SK-MEL-5 (cell line): ENCODE measurements around the gene OSBPL6. TPM values are rescaled to one million over a fixed set of nuclear protein-coding genes. Genes with fewer than 3 reads are reported as not detected.
A peak's percentile ranks its signal among the peaks of the same experiment; 100 is the strongest.
"Not testable (repeated sequence)": the region's sequence is repeated elsewhere in the genome, so short reads cannot be mapped to it uniquely, and the experiment has no call there.

Experiments
- DNase-seq: peaks from one replicate; pipeline ENCODE4 v3.0.0-alpha.2; 2016; ENCODE audit warnings: low read depth, low spot score
- in situ Hi-C: cut with HindIII; loops from 2 replicates; pipeline ENCODE4 v1.10.0; 2016; ENCODE audit warnings: low sequenced_read_pairs, high pct_unique_total_duplicates, low pct_unique_long_range_greater_than_20kb
- total RNA-seq: library from RNA; depleted of rRNA; stranded (reverse); fragments of >200 nt; shearing (Covaris generic); gene quantifications from 2 replicates; pipeline ENCODE4 v1.2.3, GENCODE V29; 2014

The OSBPL6 gene
- total RNA-seq, 1 experiment from 2014 or later: 5.1 TPM

DNA sequence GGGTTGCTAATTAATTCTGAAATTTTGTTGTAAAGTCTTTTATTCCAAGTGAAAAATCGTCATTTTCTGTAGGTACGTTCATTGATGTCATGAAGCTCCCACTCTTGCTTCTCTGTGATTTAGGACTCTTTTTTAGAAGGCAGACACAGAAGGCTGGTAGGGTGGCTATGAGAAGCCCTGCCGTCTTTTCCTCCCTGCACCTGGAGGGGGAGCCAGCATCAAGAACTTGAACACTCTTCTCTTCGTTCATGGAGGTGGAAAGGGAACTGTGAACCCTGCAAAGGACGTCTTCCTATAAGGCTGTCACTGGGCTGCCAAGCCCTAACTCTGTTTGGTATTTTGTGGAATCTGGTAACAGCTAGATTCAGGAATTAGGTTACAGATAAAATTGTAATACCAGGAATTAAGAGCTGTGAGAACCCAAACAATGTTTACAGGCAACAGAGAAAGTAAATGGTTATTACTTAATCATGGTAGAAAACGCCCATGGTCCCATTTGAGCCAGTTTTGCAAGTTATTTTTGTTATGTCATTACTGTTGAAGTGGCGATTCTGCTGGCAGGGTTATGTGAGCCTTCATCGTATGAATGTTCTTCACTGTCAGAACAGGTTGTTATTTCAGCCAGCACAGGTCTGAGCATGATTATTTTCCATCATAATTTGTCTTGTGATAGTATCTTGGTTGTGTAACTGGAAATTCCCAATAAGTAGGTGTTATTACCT, 112.2 kb downstream of the OSBPL6 start:
- in situ Hi-C loops: no loop called here
- DNase-seq: peak; percentile 76

DNA sequence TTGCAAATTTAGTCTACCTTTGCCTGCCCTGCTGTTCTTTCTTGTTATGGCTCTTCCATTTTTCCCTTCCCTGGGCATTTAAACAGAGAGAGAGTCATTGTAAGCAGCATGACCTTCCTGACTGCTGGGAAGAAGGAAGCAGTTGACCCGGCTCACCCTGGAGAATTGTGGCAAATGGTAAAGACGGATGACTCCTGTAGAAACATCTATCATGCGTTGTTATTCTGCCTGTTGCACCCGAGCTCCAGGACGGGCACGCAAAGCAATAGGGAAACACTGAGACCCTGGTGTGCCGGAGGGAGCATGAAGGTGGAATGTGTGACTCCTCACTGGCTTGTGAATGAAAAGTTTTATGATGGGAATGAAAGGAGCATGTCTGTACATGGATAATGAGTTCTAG, 113.3 kb downstream of the OSBPL6 start:
- DNase-seq: no peak
- in situ Hi-C loops: no loop called here

DNA sequence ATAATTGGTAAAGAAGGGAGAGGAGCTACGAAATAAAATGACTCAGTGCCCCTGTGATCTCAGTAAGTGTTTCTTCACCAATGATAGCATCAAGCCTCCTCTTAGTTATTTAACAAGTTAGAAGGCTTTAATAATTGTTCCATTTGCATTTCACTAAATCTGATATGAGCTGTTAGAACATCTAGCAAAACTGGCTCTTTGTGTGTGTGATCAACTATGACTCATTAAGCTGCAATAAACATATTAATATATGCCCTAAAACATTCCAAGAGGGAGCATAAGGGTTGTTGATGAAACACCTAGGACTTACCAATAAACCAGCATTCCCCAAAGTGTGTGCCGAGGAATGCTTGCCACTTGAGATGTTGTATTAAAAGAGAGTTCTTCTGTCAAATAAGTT, 115.2 kb downstream of the OSBPL6 start:
- DNase-seq: no peak
- in situ Hi-C loops: no loop called here

DNA sequence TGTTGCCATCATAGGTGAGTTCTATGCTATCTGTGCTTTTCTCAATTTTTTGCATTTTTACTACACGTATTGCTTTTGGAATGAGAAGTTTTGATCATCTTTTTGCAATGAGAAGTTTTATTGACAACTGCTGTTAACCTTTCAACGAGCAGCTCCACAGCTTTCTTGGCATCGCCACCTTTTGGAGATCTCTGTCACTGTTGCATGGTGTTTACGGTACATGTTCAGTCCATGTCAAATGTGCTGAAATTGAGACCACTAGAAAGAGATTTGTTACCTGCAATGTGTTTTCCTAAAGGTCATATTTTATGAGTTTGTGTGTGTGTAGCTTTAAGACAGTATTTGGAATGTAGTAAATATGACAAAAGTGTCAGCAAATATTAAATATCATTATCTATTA, 120.8 kb downstream of the OSBPL6 start:
- in situ Hi-C loops: no loop called here
- DNase-seq: no peak

DNA sequence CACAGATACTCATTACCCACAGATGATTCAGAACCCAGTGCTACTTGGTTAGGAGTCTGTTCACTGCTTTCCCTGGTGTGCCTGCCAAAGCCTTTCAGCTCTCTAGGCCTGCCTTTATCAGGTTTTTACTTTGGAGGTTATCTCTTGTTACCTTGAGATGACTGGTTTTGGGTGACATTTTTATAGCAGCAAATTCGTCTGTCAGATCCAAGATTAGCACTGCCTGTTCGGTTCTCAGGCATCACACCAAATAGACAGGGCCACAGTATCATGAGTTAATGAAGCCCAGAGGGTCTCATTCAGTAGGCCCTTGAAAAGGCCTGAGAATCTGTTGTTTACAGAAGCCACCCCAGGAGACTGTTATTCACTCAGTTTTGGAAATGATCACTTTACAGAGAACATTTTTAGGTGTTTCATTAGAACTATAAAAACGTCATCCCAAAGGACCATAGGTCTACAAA, 121.2 kb downstream of the OSBPL6 start:
- no peak for DNase-seq
- in situ Hi-C loops: no loop called here

DNA sequence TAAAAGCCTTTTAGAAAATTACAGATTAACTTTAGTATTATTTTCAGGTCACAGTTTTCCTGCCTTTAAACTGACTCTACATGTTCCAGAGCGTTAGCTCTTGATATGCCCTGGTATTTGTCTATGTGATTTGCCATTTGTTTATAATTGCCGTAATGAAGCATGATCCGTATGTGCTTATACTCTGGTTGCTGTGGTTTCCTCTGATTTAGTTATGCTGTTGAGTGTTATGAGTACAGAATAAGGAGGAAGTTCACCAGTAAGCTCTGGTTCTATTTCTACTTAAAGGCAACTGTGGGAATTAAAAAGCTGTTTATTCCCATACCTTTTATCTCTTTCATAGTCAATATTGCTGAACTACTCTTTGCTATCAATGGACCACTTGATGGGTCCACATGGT, 123.5 kb downstream of the OSBPL6 start:
- in situ Hi-C loops: no loop called here
- DNase-seq: no peak

DNA sequence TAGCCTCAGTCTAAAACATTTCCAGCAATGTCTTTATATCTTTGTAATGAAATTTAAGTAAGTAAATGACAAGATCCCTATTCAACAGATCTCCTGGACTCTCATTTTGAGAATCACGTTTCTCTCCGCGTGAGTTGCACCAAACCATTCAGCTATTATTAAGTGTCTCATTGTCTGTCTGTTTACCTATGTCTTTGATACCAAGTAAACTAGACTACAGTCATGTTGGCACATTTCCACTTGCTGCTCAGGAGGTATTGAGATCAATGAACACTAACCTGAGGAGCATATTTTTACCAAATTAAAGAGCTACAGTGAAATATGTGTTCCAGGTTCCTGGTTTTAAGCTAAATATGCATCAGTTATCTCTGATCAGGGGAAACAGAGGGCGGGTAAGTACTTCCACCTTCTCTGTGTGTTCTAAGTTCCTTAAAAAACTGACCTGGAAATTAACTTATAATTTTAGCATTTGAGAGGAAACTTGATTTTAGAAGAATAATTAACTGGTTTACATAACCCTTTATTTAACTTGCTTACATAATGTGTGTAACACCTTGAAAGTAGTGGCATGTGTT, 125.8 kb downstream of the OSBPL6 start:
- in situ Hi-C loops: no loop called here
- no peak for DNase-seq

DNA sequence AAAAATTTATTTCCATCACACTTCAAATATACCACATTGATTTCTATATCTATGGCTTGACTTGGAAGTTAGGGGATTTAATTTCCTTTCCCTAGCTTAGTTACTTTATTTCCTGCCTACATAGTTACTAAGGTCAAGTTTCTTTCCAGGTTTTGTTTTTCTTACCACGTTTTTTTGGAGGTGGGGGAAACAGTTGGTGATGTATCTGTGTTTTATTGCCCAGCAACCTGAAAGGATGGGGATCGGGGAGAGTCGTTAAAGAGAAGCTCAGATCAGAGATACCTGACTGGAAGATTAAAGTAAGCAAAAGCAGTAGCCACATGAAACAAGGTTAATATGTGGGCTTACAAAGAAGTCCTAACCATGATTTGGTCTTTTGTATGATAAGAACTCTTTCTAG, 127.8 kb downstream of the OSBPL6 start:
- no peak for DNase-seq
- in situ Hi-C loops: no loop called here

DNA sequence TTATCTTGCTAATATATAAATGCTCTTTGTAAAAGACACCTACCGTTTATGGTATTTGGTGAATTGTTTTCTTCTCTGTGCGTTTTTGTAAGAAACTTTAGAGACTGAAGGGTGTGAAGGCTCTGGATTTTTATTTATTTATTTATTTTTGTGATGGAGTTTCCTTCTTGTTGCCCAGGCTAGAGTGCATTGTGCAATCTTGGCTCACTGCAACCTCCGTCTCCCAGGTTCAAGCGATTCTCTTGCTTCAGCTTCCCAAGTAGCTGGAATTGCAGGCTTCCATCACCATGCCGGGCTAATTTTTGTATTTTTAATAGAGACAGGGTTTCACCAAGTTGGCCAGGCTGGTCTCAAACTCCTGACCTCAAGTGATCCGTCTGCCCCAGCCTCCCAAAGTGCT, 129.0 kb downstream of the OSBPL6 start:
- DNase-seq, in situ Hi-C loops: not testable (repeated sequence)

DNA sequence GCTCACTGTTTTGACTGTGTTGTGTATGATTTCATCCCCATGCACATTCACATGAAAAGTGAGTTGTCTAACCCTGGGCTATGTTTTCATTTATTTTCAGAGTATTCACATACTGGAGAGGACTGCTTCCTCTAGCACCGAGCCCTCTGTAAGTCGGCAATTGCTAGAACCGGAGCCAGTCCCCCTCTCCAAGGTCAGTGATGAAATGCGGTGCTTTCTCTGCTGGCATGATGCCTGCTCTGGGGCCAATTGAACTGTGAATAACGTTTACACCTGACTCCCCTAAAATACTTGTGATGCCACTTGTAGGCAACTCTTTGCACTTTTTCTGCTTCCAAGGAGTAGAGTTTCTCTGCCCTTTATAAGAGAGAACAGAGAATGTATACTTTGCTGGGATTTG, 129.8 kb downstream of the OSBPL6 start:
- DNase-seq: no peak
- in situ Hi-C loops: no loop called here

DNA sequence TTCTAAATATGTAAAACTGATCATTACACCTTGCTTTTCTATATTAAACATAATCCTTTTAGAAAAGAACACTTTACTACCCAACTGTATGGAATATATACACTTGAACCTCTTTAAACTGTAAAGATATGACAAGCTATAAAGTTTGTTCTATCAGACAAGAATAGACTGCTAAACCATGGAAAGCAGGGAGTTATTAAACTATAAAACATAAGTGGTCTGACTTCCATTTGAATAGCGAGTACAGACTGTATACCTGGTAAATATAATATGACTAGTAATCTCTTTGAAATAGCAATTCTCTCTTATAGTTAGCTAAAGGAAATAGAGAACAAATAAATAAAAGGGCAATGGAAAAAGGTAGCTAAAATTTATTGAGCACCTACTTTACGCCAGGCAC, 131.0 kb downstream of the OSBPL6 start:
- no peak for DNase-seq
- in situ Hi-C loops: no loop called here

DNA sequence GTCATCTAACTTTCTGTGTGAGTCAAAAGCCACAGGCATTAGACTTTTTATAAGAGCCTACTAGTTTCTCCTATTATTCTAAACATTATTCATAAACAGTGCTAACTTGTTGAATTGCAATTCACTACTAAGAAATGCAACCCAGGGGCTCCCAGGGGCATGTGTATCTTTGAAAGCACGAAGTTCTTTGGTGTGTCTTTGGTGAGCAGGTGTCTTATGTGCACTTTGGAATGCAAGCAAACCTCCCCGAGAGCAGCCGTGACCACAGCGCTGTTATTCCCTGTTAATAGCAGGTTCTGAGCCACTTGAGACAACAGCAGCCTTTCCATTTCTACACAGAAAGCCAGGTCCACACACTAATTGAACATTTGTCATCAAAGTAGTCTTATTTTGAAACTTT, 133.2 kb downstream of the OSBPL6 start:
- no peak for DNase-seq
- in situ Hi-C loops: no loop called here

DNA sequence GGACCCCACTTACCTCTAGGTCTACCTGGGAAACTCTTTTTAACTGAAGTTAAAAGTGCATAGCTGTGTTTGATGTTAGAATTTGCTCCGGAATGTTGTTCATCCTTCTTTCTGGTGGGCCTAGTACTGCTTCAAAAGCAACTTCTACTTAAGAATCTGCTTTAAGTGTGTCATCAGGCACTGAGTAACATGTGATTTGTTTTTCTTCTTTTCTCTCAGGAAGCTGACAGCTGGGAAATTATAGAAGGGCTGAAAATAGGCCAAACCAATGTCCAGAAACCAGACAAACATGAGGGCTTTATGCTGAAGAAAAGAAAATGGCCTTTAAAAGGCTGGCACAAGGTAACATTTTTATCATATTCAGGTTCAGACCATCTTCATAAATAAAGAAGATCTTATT, 133.7 kb downstream of the OSBPL6 start:
- in situ Hi-C loops: no loop called here

DNA sequence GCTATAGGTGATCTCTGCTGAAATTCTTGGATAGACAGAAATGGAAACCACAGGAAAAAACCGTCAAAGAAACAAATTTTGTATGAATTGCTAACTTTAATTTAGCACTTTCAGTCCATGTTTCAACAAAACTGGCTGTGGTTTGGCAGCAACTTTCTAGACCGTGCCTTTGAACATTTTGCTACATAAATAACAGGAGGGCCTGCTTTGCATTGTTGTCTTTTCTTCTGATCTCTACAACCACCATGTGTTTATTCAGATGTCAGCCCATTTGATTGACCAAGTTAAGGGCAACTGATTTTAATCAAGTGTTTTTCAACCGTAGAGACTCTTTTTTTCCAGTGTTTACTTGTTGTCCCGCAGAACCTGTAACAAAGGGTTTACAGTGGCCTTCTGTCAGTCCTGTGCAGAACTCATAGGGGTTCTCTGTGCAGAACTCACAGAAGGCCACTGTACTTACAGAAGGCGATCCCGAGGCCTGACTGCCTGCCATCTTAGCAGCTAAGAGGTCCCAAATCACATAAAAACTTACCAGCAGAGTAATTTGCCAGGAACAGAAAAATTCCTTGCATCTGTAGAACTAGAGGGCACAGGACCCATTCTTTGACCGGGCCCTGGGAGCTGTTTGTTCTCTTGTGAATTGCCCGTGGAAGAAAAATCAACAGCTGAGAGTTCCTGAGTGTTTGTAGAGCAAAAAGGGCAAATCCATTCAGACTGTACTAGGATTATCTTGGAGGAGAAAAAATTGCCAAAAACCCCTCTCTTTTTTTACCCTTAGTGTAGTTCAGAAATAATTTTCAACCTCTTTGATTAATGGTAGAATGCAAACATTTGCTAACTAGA, 136.1 kb downstream of the OSBPL6 start:
- in situ Hi-C loops: no loop called here

More for the DNA sequence above, 133.7 kb downstream of the OSBPL6 start:
- no peak for DNase-seq

DNA sequence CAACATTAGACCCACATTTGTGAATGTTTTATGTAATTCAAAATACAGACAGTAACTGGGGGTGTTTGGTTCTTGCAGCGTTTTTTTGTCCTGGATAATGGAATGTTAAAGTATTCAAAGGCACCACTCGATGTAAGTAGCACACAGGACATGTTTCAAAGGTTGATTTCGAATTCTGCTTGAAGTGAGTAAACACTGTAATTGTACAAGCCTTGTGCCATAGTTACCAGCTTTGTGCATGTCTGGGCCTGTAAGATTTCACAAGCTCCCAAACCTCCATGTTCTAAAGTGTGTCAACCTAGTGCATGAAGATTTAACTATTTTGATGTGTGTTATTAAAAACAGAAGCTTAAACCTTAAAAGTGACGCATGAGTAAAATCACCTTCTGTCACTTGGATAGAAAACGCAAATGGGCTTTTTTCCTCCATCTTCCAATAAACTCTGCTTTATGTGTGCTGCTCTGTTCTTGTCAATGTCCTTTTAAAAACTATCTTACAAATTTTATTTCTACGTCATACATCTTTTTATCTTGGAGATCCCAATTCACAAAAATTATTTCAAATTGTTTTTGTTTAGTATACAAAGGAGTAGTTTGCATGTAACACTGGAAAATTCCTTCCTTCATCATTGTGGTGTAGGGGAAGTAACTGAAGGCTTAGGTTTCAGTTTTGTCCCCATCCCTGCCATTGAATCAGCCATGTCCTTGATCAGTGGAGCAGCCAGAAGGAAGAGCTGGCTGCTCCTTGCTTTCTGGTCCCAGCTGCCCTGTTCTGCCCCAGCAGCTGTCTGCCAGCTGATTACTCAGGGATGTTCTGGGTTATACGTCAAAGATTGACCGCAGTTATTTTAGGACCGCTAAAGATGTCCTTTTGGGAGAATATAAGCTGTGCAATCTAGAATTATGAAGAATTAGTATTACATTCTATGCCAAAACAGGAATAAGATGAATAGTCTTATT, 137.4 kb downstream of the OSBPL6 start:
- no peak for DNase-seq
- in situ Hi-C loops: no loop called here

More for the DNA sequence above, 136.1 kb downstream of the OSBPL6 start:
- DNase-seq: peak; percentile 19

DNA sequence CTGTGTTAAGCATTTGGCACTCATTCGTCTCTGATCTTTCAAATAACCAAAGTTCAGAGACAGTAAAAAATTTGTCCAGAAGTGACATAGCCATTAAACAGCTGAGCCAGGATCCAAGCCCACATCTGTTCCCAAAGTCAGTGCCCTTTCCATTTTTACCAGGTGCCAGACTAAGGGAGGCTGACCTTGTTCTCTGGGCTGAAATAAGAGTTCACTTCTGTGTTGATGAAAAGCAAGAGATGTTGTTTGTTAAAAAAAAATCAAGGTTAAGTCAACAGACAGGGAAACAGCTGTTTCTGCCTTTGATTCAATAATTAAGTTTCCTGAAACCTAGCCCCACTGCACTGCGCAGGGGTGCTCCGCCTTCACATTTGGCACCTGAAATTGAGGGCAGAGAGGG, 139.5 kb downstream of the OSBPL6 start:
- DNase-seq: no peak
- in situ Hi-C loops: no loop called here

DNA sequence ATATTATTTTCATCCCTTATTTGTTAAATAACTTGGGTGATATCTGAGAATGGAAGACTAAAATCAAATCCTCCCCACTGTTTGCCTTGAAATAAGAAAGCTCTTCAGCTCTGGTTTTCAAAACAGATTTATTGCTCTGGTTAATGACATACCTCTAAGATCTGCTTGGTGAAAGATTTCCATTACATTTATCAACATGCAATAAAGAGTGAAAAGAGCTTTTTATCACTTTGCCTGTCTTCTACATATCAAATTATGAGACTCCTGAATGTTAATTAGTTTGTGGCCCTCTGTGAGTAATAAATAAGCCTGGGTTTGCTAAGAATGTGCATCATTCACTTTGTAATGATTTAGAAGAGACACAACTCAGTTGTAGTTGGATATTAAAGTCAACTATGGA, 140.9 kb downstream of the OSBPL6 start:
- DNase-seq: no peak
- in situ Hi-C loops: no loop called here

DNA sequence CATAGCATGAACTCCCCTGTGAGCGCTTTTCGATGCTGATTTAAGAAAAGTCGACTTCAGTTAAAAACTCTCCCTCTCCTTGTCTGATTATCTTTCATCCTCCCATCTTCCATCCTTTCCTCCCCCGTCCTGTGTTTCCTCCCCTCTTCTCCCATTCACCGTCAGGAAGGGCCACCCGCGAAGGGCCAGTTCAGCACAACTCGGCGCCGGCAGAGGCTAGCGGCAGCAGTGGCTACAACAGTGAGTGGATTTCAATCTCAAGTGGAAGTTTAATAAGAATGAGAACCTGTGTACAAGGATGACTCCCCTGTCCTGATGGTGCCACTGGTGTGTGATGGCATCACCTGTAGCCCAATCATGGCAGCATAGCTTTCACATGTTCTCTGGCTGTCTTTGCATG, 149.8 kb downstream of the OSBPL6 start:
- no peak for DNase-seq
- in situ Hi-C loops: no loop called here
